Measurements from ENCODE around the gene KRTAP10-12.

Gene KRTAP10-12

GRCh38 chr21:44681152-44681551 is 15.8 kb upstream of the KRTAP10-12 start:
- no peak for TF ChIP-seq ZBTB7A (IDR thresholded peaks at IDR 0.05; ENCODE audit: low read depth)
- TF ChIP-seq EP300 (IDR thresholded peaks at IDR 0.05; ENCODE audit: borderline replicate concordance): no peak
- no peak for TF ChIP-seq CREB1 (IDR thresholded peaks at IDR 0.05; ENCODE audit: low read depth)
- TF ChIP-seq TCF12 (IDR thresholded peaks at IDR 0.05; ENCODE audit: low read depth): no peak
- TF ChIP-seq NFIC (IDR thresholded peaks at IDR 0.05): no peak
- TF ChIP-seq, protein P1, sequence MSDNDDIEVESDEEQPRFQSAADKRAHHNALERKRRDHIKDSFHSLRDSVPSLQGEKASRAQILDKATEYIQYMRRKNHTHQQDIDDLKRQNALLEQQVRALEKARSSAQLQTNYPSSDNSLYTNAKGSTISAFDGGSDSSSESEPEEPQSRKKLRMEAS (IDR thresholded peaks at IDR 0.05): no peak
- TF ChIP-seq TAF1 (IDR thresholded peaks at IDR 0.05; ENCODE audit: low read depth): no peak
- no peak for TF ChIP-seq REST (IDR thresholded peaks at IDR 0.05; ENCODE audit: low read depth)
- no peak for TF ChIP-seq RAD21 (IDR thresholded peaks at IDR 0.05; ENCODE audit: low read depth)
- TF ChIP-seq EGR1 (IDR thresholded peaks at IDR 0.05): no peak
- TF ChIP-seq YY1 (IDR thresholded peaks at IDR 0.05; ENCODE audit: low read depth): no peak
- TF ChIP-seq FOXM1 (IDR thresholded peaks at IDR 0.05; ENCODE audit: borderline replicate concordance, low read depth): no peak
- no peak for TF ChIP-seq TEAD4 (IDR thresholded peaks at IDR 0.05)
- no peak for TF ChIP-seq USF1 (IDR thresholded peaks at IDR 0.05)
- TF ChIP-seq CEBPB (IDR thresholded peaks at IDR 0.05): no peak

- TF ChIP-seq YY1 (IDR thresholded peaks at IDR 0.05; ENCODE audit: low read depth) (no peak), RAD21 (IDR thresholded peaks at IDR 0.05; ENCODE audit: low read depth) (no peak), NFIC (IDR thresholded peaks at IDR 0.05) (no peak), CREB1 (IDR thresholded peaks at IDR 0.05; ENCODE audit: low read depth) (no peak), TCF12 (IDR thresholded peaks at IDR 0.05; ENCODE audit: low read depth) (no peak), REST (IDR thresholded peaks at IDR 0.05; ENCODE audit: low read depth) (no peak), TAF1 (IDR thresholded peaks at IDR 0.05; ENCODE audit: low read depth) (no peak), FOXM1 (IDR thresholded peaks at IDR 0.05; ENCODE audit: borderline replicate concordance, low read depth) (no peak), EGR1 (IDR thresholded peaks at IDR 0.05) (no peak), ZBTB7A (IDR thresholded peaks at IDR 0.05; ENCODE audit: low read depth) (no peak), USF1 (IDR thresholded peaks at IDR 0.05) (no peak), EP300 (IDR thresholded peaks at IDR 0.05; ENCODE audit: borderline replicate concordance) (no peak)
- TF ChIP-seq, protein P1 (IDR thresholded peaks at IDR 0.05): no peak
Observed at GRCh38 chr21:44681861-44682579, 15.0 kb upstream of the KRTAP10-12 start, which contains the start of gene KRTAP12-1. Gene KRTAP12-1, minus strand, starts transcription at chr21:44682163. Its CDS starts 40 bp downstream, at chr21:44682123.

DNA sequence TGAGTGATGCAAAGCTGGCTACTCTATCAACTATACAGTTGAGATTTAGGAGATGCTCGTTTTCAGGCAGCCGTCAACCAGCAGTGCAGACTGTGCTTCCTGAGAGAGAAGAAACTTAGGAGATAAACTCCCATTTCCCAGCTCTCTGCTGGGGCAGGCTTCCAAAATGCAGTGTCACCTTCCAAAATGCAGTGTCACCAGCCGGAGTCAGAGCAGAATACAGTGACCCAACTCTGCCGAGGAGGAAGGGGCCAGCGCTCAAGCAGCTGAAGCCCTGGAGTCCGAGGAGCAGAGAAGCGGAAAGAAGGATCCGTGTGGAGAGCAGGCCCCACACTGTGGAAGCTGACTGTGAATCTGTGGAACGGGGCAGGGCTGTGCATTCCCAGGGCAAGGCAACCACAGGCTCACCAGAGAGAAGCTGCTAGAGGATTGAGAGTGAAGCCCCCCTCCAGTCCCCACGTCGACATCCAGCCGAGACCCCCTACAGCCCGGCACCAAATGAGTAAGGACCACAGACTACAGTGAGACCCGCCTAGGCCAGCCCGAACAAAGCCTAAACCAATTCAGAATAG is 14.3 kb upstream of the KRTAP10-12 start:
- TF ChIP-seq USF1 (IDR thresholded peaks at IDR 0.05): no peak
- TF ChIP-seq NFIC (IDR thresholded peaks at IDR 0.05): no peak
- no peak for TF ChIP-seq FOXM1 (IDR thresholded peaks at IDR 0.05; ENCODE audit: borderline replicate concordance, low read depth)
- TF ChIP-seq, protein P1 (IDR thresholded peaks at IDR 0.05): no peak
- no peak for TF ChIP-seq EP300 (IDR thresholded peaks at IDR 0.05; ENCODE audit: borderline replicate concordance)
- TF ChIP-seq CEBPB (IDR thresholded peaks at IDR 0.05): no peak
- no peak for TF ChIP-seq REST (IDR thresholded peaks at IDR 0.05; ENCODE audit: low read depth)
- TF ChIP-seq TEAD4 (IDR thresholded peaks at IDR 0.05): no peak
- TF ChIP-seq EGR1 (IDR thresholded peaks at IDR 0.05): no peak
- no peak for TF ChIP-seq CREB1 (IDR thresholded peaks at IDR 0.05; ENCODE audit: low read depth)
- no peak for TF ChIP-seq RAD21 (IDR thresholded peaks at IDR 0.05; ENCODE audit: low read depth)
- no peak for TF ChIP-seq TCF12 (IDR thresholded peaks at IDR 0.05; ENCODE audit: low read depth)
- no peak for TF ChIP-seq TAF1 (IDR thresholded peaks at IDR 0.05; ENCODE audit: low read depth)
- no peak for TF ChIP-seq ZBTB7A (IDR thresholded peaks at IDR 0.05; ENCODE audit: low read depth)
- TF ChIP-seq YY1 (IDR thresholded peaks at IDR 0.05; ENCODE audit: low read depth): no peak

Data from Ishikawa (cell line).